HTR-8/SVneo (cell line): Measurements from ENCODE around the gene LOXL1.
A peak's percentile ranks its signal among the peaks of the same experiment; 100 is the strongest.

ENCODE experiments used
- DNase-seq: peaks from one replicate; pipeline ENCODE4 v3.0.0; 2011; ENCODE audit warnings: low spot score, mixed read lengths; ENCODE audit not compliant: insufficient read length
- FAIRE-seq: peaks from 2 replicates; lab custom pipeline; 2011; peaks lifted over from hg19 to GRCh38; lab: Jason Lieb, UNC

Gene LOXL1

DNA sequence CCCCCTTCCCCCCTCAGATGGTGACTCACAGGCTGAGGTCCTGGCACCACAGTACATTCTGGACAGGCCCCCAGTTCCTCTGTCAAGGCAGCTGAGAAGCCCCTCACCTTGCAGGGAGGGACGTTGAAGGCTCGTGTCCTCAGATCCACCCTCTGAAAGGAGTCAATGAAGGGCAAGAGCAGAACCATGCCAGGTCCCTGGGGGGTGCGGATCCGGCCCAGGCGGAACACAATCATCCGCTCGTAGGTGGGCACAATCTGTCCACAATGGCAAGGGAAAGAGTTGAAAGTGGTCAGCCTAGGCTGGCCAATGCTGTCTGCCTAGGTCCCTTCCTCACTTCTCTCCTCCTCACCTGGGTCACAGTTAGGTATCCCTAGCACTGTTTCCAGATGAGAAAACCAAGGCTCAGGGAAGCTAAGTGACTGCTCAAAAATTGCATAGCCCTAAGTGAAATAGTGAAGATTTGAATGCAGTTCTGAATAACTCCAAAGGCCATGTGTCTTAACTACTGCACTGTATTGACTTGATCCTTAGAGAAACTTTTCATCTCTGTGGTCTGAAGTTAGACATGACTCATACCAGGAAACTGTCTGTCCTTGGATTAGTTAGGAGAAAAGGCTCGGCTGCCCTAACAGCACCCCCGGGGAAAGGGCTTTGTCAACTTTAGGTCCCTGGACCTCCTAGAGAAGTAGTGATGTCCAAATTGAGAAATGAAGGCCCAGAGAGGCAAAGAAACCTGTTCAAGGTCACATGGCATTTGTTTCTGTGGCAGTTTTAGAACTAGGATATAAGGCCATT is 62.9 kb downstream of the LOXL1 start:
- no peak for FAIRE-seq
- DNase-seq: no peak

DNA sequence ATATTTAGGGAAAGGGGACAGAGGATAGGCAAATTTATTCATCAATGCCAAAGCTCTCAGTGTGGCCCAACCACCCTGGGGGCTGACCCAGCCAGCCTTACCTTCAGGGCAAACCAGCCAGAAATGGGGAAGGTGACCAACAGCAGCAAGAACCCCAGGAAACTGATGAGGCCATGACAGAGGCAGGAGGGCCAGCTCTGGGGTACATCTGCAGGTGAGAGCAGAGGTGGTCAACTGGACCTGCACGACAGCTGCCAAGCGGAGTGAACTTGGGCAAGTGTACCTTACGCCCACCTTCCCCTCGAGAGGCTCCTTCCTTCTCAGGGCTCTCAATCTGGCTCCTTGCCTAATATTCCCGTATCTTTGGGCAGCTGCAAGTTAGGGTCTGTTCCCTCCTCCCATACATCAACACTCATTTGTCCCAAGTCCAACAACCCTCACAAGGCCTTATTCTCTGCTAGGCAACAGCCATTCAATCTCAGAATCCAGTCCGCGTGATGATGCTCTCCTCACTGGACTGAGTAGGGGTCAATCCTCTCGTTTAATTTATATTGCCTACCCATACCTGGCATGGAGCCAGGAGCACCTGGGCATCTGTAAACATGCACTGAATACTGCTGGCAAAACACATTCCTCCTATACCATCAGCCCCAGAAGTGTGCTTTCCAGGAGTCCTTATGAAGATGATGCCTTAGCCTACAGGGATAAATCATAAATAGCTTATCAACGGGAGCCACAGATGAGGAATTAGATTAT is 64.2 kb downstream of the LOXL1 start:
- no peak for FAIRE-seq
- DNase-seq: no peak

DNA sequence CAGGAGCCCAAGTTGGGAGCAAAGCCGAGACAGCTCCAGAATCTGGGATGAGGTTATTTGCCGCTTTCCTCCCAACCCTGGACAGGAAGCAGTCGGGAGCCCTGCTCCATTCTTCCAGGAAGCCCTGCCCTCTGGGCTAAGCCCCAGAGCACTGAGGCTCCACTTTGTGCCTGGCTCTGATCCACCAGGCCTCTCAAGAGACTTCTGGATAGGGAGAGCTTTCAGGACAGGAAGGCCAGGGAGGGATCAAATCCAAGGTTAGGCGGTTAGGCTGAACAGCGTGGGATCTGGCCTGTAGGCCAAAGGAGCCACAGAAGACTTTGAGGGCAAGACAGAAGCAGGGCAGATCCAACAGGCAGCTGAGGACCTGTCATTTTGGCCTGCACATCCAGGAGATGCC is 65.0 kb downstream of the LOXL1 start:
- DNase-seq (no peak), FAIRE-seq (no peak)

DNA sequence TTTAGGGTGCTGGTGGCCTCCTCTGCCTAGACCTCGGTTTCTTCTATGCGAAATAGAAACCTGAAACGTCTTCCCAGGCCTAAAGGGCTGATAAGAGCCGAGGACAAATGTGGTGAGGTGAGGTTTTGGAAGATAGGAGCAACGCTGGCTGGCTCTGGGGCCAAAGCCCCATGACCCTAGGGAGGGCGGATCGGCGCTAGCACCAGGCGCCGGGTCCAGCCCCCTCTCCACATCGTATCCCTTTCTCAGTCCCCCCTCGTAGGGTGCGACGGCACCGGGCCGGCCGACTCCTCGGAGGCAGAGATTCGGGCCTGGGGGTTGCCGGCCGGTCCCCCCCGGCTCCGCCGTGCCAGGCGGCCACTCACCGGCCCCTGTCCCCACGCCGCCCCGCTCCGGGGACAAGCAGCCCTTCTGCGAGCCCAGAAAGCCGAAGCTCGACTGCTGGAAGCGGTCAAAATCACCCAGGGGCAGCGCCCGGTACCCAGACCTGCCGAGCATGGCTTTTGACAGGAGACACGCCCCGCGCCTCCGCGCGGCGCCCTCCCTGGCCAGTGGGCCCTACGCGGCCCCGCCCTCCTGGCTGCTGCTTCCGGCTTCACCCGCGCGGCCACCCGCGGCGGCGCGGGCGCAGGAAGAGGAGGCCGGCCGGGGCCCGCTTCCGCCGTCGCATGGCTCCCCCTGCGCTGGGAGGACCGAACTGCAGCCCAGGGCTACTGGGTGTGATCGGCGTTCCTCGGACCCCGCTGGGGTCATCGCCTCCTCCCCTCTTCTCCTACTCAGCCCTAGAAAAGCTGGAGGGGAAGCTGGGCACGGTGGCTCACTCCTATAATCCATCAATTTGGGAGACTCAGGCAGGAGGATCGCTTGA is 65.7 kb downstream of the LOXL1 start, which contains the start of gene STOML1:
Gene STOML1, minus strand, starts transcription at position 570 of the 868 bp plus-strand sequence. Its CDS starts 72 bp downstream, at position 498.
- FAIRE-seq (peak; percentile 78), DNase-seq (peak; percentile 91)

DNA sequence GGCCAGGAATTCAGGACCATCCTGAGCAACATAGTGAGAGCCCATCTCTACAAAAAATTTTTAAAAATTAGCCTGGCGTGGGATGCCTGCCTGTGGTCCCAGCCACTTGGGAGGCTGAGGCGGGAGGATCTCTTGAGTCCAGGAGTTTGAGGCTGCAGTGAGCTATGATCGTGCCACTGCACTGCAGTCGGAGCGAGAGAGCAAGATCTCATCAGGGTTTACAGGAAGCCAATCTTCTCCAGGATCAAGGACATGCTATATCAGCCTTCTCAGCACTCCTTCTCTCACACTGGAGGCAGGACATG is 66.3 kb downstream of the LOXL1 start:
- FAIRE-seq (no peak), DNase-seq (no peak)

DNA sequence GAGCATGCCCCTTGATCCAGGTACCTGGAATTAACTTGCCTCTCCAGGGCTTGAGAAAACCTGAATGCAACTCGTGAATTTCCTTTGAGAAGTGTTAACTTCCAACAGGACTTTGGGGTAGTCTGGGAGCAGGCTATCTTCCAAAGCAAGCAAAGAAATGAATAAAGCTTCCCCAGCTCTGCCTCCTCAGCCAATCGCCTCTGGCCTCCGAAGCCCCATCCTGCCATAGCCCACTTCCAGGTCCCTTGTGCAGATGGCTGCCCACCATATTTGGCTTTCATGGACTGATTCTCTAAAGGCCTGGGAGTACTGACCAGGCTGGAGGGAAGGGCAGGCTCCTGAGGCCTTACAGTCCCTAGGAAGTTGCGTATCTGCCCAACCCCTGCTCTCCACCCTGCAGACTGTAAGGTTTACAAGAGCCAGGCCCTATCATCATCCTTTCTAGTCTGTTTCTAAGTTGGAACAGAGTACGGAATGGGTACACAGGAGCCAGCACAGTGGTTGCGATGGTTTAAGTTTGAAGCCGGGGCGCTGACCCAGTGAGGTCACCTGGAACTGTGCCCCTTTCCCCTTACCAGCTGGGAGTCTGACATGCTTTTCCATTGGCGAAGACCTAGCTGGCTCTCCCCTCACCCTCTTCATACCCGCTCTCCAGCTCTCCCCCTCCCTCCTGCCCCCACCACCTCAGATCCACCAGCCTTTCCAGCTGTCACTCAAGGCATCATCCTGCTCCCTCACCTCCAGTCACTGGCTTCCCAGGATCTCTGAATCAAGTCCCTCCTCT is 67.1 kb downstream of the LOXL1 start:
- DNase-seq (no peak), FAIRE-seq (no peak)

DNA sequence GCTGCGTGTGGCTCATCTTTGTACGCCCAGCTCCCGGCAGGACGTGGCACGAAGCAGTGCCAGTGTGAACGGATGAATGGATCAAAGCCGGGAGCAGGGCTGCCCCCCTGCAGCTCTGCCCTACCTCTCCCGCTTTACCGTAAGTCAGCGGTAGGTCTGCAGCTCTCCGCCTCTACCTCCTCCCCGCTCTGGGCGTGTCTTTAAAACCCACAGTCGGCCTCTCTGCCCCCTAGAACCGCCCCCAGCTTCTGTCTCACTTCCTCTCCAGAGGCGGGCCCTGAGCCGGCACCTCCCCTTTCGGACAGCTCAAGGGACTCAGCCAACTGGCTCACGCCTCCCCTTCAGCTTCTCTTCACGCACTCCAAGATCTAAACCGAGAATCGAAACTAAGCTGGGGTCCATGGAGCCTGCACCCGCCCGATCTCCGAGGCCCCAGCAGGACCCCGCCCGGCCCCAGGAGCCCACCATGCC is 68.2 kb downstream of the LOXL1 start, which contains the start of gene PML:
Gene PML, plus strand, starts transcription at position 304 of the 471 bp plus-strand sequence. Its CDS starts 97 bp downstream, at position 401.
- peak; percentile 94 for DNase-seq
- FAIRE-seq: peak; percentile 46

DNA sequence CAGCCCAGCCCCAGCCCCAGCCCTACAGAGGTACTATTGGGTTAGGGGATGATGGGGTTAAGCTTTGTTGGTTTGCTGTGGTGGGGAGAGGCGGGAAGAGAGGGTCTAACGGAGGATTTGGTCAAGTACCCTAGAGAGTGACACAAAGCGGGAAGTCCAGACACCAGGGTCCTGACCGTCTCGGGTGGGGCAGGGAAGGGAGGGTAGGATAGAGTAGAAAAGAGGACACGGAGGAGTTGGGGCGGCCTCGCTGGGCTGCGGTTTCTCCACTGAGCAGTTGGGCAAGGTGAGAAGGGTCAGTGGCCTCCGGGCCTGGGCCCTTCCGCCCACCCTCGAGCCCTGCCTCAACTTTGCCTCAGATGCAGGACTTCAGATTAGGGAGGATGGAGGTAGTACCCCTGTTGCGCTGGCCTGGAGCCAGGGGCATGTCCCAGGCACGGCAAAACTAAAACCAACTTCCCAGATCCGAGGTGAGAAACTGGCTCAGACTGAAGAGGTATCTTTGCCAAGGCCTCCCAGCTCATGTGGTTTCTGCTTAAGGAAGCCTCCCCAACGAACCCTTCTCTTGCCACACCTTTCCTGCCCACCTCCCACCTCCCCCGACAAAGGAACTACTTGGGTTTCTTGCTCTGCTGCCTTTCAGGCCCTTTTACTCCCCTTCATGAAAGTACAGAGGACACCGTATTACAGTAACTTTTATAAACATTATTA is 68.8 kb downstream of the LOXL1 start:
- FAIRE-seq: no peak
- no peak for DNase-seq

DNA sequence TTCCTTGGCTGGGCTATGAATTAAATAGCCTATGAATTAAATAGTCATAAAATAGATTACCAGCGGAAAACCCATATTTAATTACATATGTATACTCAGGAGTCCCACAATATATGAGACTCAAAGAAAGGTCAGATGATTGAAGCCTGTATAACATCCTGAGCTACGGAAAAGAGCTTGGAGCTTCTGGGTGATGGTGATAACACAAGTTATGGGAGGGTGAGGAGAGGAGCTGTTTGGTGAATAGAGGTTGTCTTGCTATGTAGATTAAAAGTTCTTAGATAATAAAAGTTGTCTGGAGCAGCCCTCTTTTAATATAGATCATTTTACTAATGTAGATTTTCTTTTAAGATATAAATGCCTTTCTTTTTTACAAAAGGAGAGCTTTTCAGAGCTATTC is 70.0 kb downstream of the LOXL1 start:
- no peak for FAIRE-seq
- DNase-seq: no peak

DNA sequence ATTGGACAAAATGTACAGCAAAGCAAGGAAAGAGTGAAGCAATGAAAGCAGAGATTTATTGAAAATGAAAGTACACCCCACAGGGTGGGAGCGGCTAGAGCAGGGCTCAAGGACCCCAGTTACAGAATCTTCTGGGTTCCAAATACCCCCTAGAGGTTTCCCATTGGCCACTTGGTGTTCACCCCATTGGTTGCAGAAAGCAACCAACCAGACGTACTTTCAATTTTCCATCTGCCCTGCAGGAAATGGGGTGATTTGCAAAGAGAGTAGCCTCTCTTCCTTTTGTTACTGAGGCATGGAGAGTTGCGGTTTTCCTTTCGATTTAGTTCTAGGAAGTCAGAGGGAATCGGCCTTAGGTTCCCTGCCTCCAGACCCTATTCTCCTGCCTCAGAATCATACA is 70.7 kb downstream of the LOXL1 start:
- DNase-seq: no peak
- no peak for FAIRE-seq

DNA sequence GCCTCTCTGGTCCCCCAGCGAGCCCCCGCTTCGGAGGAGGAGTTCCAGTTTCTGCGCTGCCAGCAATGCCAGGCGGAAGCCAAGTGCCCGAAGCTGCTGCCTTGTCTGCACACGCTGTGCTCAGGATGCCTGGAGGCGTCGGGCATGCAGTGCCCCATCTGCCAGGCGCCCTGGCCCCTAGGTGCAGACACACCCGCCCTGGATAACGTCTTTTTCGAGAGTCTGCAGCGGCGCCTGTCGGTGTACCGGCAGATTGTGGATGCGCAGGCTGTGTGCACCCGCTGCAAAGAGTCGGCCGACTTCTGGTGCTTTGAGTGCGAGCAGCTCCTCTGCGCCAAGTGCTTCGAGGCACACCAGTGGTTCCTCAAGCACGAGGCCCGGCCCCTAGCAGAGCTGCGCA is 71.7 kb downstream of the LOXL1 start:
- DNase-seq (no peak), FAIRE-seq (no peak)
